HL-60 (cell line): ENCODE measurements around the gene PBXIP1.

Experiments used
- DNase-seq, 2 experiments: peaks; one replicate each; pipeline ENCODE4 v3.0.0-alpha.2; 2010 to 2020; ENCODE audit warnings: low read depth in 1 of 2, low spot score in 1 of 2
- H3K27ac ChIP-seq: fragments of 250-450 bp; sonication (Bioruptor Pico); replicated peaks from 2 replicates; pipeline ENCODE4 v1.5.1; 2020; ENCODE audit warnings: mild to moderate bottlenecking, moderate library complexity
- H3K27me3 ChIP-seq: fragments of 250-450 bp; sonication (Bioruptor Pico); 2 replicates; pipeline ENCODE4 v1.5.1; 2021; ENCODE audit warnings: mild to moderate bottlenecking, moderate library complexity; ENCODE audit not compliant: insufficient read depth, poor library complexity, severe bottlenecking
- H3K4me3 ChIP-seq: replicated peaks from 2 replicates; pipeline ENCODE4 v1.5.1; 2011; ENCODE audit warnings: mild to moderate bottlenecking, control low read depth, low read length; ENCODE audit not compliant: insufficient read depth
- CTCF ChIP-seq: IDR thresholded peaks from one replicate; pipeline ENCODE4 v1.5.1; 2011; ENCODE audit warnings: low read length, control low read depth, inconsistent platforms; ENCODE audit not compliant: insufficient read depth
- GABPA ChIP-seq: IDR thresholded peaks from 2 replicates; pipeline ENCODE4 v1.6.1; 2012; ENCODE audit warnings: low read depth
- POLR2AphosphoS5 ChIP-seq: IDR thresholded peaks from 2 replicates; pipeline ENCODE4 v1.6.1; 2012; ENCODE audit warnings: low read depth
- SPI1 ChIP-seq: IDR thresholded peaks from 2 replicates; pipeline ENCODE4 v1.6.1; 2012; ENCODE audit warnings: low read depth, mild to moderate bottlenecking, borderline replicate concordance
- TF ChIP-seq, protein P1 (sequence below): IDR thresholded peaks from 2 replicates; pipeline ENCODE4 v1.6.1; 2012; ENCODE audit warnings: low read depth; ENCODE audit not compliant: insufficient replicate concordance

Gene PBXIP1

DNA sequence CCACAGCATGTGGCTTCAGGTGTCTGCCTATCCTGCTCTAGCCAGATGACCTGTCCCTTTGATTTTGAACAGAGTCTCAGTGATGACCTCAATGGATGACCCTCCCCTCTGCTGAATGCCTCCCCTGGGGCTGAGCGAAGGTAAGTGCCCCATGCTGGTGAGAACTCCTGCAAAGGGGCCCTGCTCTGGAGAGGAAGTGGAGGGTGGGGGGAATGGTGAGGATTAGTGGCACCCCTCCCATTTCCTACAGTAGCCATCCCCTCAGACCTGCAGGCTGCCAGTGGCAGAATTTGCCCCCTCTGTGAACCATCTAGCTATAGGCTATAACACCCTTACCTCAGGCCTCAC is 15.7 kb downstream of the PBXIP1 start:
- Histone ChIP-seq H3K27me3 (no peaks in the 10 kb centered on the region), H3K4me3 (no peak overlapping the region), H3K27ac (no peak overlapping the region)
- DNase-seq = no peak
- TF ChIP-seq POLR2AphosphoS5 (no peak), GABPA (no peak), SPI1 (no peak), CTCF (no peak)
- TF ChIP-seq, protein P1, sequence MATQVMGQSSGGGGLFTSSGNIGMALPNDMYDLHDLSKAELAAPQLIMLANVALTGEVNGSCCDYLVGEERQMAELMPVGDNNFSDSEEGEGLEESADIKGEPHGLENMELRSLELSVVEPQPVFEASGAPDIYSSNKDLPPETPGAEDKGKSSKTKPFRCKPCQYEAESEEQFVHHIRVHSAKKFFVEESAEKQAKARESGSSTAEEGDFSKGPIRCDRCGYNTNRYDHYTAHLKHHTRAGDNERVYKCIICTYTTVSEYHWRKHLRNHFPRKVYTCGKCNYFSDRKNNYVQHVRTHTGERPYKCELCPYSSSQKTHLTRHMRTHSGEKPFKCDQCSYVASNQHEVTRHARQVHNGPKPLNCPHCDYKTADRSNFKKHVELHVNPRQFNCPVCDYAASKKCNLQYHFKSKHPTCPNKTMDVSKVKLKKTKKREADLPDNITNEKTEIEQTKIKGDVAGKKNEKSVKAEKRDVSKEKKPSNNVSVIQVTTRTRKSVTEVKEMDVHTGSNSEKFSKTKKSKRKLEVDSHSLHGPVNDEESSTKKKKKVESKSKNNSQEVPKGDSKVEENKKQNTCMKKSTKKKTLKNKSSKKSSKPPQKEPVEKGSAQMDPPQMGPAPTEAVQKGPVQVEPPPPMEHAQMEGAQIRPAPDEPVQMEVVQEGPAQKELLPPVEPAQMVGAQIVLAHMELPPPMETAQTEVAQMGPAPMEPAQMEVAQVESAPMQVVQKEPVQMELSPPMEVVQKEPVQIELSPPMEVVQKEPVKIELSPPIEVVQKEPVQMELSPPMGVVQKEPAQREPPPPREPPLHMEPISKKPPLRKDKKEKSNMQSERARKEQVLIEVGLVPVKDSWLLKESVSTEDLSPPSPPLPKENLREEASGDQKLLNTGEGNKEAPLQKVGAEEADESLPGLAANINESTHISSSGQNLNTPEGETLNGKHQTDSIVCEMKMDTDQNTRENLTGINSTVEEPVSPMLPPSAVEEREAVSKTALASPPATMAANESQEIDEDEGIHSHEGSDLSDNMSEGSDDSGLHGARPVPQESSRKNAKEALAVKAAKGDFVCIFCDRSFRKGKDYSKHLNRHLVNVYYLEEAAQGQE = no peak

- DNase-seq = no peak
- H3K27ac ChIP-seq = no peak overlapping the region
- TF ChIP-seq, protein P1 = no peak
- TF ChIP-seq POLR2AphosphoS5 (no peak), SPI1 (no peak), GABPA (no peak), CTCF (no peak)
- H3K27me3 ChIP-seq = no peaks in the 10 kb centered on the region
- no peak overlapping the region for H3K4me3 ChIP-seq
These were observed 17.1 kb downstream of the PBXIP1 start for GRCh38 chr1:154938604-154939399.

- Histone ChIP-seq H3K27me3 (no peaks in the 10 kb centered on the region), H3K27ac (peak overlapping the region; percentile 100), H3K4me3 (peak overlapping the region; percentile 58; the same call in 1 of the 2 replicates)
- no peak for TF ChIP-seq CTCF
- TF ChIP-seq, protein P1 = no peak
- no peak for TF ChIP-seq SPI1
- TF ChIP-seq GABPA = no peak
- no peak for TF ChIP-seq POLR2AphosphoS5
- DNase-seq = no peak
These were observed 17.9 kb downstream of the PBXIP1 start for GRCh38 chr1:154937988-154938386.
